OCI-LY1 (cell line): Measurements from ENCODE around the gene USH2A.

Source experiments
- EZH2 ChIP-seq: fragments of 200-600 bp; sonication (generic), shearing (Covaris generic); IDR thresholded peaks from 2 replicates; pipeline ENCODE4 v1.8.0; 2017; ENCODE audit warnings: borderline replicate concordance, mixed run types, mild to moderate bottlenecking, antibody characterized with exemption, low read length, moderate library complexity, mixed read lengths
- TF ChIP-seq, protein P1 (sequence below): fragments of 200-600 bp; sonication (generic), shearing (Covaris generic); IDR thresholded peaks from 2 replicates; pipeline ENCODE4 v1.5.1; 2017; ENCODE audit warnings: mild to moderate bottlenecking, antibody characterized with exemption, low read length, moderate library complexity, mixed read lengths

DNA sequence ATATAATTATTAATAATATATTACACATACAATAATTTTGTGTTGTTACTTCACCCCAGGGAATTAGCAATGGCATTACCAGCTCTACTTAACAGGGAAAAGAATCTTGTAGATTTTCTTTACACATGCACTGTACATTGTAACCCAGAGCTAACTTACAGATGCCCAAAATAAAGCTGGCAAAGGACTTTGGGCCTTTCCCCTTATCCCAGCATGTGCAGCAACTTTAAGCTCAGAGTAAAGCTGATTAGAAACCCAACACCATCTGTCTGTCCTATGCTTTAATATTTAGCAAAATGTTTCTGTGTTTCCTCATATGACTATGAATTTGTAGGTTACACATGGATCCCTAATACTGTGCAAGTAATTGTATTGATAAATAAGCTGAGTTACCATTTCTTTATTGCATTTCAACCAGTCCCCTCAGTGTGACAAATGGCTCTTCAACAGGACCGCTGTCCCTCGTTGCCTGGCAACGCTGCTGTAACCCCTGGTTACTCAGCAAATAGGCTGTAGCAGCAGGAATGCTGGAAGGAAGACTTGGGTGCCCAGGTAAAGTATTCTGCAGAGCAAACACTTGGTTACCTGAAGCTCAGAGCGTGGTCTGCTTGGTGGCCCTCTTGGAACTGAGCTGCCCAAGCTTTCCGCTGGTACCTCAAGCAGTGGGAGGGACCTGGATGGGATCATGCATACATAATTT lies at the start of gene USH2A:
- TF ChIP-seq EZH2 = no peak
- TF ChIP-seq, protein P1, sequence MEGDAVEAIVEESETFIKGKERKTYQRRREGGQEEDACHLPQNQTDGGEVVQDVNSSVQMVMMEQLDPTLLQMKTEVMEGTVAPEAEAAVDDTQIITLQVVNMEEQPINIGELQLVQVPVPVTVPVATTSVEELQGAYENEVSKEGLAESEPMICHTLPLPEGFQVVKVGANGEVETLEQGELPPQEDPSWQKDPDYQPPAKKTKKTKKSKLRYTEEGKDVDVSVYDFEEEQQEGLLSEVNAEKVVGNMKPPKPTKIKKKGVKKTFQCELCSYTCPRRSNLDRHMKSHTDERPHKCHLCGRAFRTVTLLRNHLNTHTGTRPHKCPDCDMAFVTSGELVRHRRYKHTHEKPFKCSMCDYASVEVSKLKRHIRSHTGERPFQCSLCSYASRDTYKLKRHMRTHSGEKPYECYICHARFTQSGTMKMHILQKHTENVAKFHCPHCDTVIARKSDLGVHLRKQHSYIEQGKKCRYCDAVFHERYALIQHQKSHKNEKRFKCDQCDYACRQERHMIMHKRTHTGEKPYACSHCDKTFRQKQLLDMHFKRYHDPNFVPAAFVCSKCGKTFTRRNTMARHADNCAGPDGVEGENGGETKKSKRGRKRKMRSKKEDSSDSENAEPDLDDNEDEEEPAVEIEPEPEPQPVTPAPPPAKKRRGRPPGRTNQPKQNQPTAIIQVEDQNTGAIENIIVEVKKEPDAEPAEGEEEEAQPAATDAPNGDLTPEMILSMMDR = no peak
